Measurements from ENCODE around the gene ACKR1.

DNA sequence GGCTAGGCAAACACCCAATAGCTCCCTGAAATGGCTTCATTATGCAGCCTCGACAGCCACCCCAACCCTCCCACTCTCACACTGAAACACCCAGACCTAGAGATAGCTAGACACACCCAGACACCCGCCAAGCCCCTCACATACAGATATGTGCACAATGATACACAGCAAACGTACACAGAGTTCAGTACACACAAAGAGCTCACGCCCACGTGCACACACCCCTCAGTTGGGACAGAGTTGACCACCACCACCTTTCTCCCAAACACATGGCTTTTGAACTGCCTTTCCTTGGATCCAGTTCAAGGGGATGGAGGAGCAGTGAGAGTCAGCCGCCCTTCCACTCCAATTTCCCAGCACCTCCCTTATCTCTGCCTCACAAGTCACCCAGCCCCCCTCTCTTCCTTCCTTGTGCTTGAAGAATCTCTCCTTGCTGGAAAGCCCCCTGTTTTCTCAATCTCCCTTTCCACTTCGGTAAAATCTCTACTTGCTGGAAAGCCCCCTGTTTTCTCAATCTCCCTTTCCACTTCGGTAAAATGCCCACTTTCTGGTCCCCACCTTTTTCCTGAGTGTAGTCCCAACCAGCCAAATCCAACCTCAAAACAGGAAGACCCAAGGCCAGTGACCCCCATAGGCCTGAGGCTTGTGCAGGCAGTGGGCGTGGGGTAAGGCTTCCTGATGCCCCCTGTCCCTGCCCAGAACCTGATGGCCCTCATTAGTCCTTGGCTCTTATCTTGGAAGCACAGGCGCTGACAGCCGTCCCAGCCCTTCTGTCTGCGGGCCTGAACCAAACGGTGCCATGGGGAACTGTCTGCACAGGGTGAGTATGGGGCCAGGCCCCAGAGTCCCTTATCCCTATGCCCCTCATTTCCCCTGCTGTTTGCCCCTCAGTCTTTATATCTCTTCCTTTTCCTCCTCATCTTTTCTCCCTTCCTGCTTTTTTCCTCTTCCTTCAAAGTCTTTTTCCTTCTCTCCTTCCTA lies at the start of gene ACKR1:
- TF ChIP-seq, protein P1, sequence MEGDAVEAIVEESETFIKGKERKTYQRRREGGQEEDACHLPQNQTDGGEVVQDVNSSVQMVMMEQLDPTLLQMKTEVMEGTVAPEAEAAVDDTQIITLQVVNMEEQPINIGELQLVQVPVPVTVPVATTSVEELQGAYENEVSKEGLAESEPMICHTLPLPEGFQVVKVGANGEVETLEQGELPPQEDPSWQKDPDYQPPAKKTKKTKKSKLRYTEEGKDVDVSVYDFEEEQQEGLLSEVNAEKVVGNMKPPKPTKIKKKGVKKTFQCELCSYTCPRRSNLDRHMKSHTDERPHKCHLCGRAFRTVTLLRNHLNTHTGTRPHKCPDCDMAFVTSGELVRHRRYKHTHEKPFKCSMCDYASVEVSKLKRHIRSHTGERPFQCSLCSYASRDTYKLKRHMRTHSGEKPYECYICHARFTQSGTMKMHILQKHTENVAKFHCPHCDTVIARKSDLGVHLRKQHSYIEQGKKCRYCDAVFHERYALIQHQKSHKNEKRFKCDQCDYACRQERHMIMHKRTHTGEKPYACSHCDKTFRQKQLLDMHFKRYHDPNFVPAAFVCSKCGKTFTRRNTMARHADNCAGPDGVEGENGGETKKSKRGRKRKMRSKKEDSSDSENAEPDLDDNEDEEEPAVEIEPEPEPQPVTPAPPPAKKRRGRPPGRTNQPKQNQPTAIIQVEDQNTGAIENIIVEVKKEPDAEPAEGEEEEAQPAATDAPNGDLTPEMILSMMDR (IDR thresholded peaks at IDR 0.05; ENCODE audit: borderline replicate concordance, extremely low read depth, low read length, poor library complexity, severe bottlenecking), result no peak
- TF ChIP-seq EZH2 (IDR thresholded peaks at IDR 0.05; ENCODE audit: borderline replicate concordance, low read depth, low read length, severe bottlenecking), result no peak
